ENCODE results near the gene ALKBH4.
A peak's percentile ranks its signal among the peaks of the same experiment; 100 is the strongest.
"Not testable (repeated sequence)": the region's sequence is repeated elsewhere in the genome, so short reads cannot be mapped to it uniquely, and the experiment has no call there.

Gene ALKBH4

GRCh38 chr7:102410123-102410522 is 54.5 kb downstream of the ALKBH4 start:
- H2AFZ ChIP-seq (ENCODE audit: low read length) = no peak overlapping the region
- no peak overlapping the region for H3K23ac ChIP-seq (ENCODE audit: low read depth, low read length, poor library complexity)
- H2BK120ac ChIP-seq (ENCODE audit: low read depth, low read length) = no peak overlapping the region
- no peak overlapping the region for H3K18ac ChIP-seq (ENCODE audit: low read length)
- H4K8ac ChIP-seq (ENCODE audit: low read depth, low read length) = no peak overlapping the region
- peaks cover 53 to 100% of the 10 kb centered on the region in 2 donors for H3K36me3 ChIP-seq (replicated peaks in 1 of 2; ENCODE audit: control insufficient read depth in 2 of 2, insufficient read depth in 2 of 2, low read length in 2 of 2)
- H2AK5ac ChIP-seq (ENCODE audit: low read depth, low read length) = no peak overlapping the region
- no peak for DNase-seq (ENCODE audit: low spot score)
- H3K9ac ChIP-seq (ENCODE audit: low read depth, low read length, poor library complexity) = peak overlapping the region; percentile 15
- no peaks in the 10 kb centered on the region for H3K27me3 ChIP-seq (ENCODE audit: control insufficient read depth in 3 of 3, insufficient read depth in 3 of 3, low read depth in 1 of 3, low read length in 3 of 3)
- H3K79me1 ChIP-seq (ENCODE audit: low read depth, low read length) = peaks cover 5% of the 10 kb centered on the region
- no peak overlapping the region for H2BK12ac ChIP-seq (ENCODE audit: low read length)
- no peak overlapping the region for H3K14ac ChIP-seq (ENCODE audit: low read length)
- WGBS, 2 donors (ENCODE audit: extremely low coverage in 2 of 2, insufficient read length in 2 of 2, insufficient replicate concordance in 1 of 2) = no CpG with 5 or more reads among the region's 6 CpGs
- H3K27ac ChIP-seq (replicated peaks; ENCODE audit: low read length) = no peak overlapping the region
- no peak overlapping the region for H4K91ac ChIP-seq (ENCODE audit: low read depth, low read length, poor library complexity)
- H3K4ac ChIP-seq (ENCODE audit: low read length) = no peak overlapping the region
- peaks cover 10 to 24% of the 10 kb centered on the region in 2 donors for H3K9me3 ChIP-seq (replicated peaks in 1 of 2; ENCODE audit: control insufficient read depth in 2 of 2, insufficient read depth in 1 of 2, low read depth in 1 of 2, low read length in 2 of 2)
- H3K4me2 ChIP-seq (ENCODE audit: insufficient read depth, low read length, poor library complexity, severe bottlenecking) = no peak overlapping the region
- no peak overlapping the region for H3K4me3 ChIP-seq (ENCODE audit: low read length in 2 of 2)
- H2BK5ac ChIP-seq (ENCODE audit: low read length) = no peak overlapping the region
- no peak overlapping the region for H2BK15ac ChIP-seq (ENCODE audit: low read length)
- no peaks in the 10 kb centered on the region for H3K4me1 ChIP-seq (ENCODE audit: control insufficient read depth in 2 of 2, insufficient read depth in 1 of 2, low read depth in 1 of 2, low read length in 2 of 2)

- H2AFZ ChIP-seq (ENCODE audit: low read length) = no peak overlapping the region
- H3K9me3 ChIP-seq (replicated peaks in 1 of 2; ENCODE audit: control insufficient read depth in 2 of 2, insufficient read depth in 1 of 2, low read depth in 1 of 2, low read length in 2 of 2) = peaks cover 10 to 24% of the 10 kb centered on the region in 2 donors
- no peak overlapping the region for H2BK15ac ChIP-seq (ENCODE audit: low read length)
- no peak overlapping the region for H3K18ac ChIP-seq (ENCODE audit: low read length)
- no peak overlapping the region for H2BK120ac ChIP-seq (ENCODE audit: low read depth, low read length)
- H2BK5ac ChIP-seq (ENCODE audit: low read length) = no peak overlapping the region
- H3K4me3 ChIP-seq (ENCODE audit: low read length in 2 of 2) = no peak overlapping the region
- H3K23ac ChIP-seq (ENCODE audit: low read depth, low read length, poor library complexity) = no peak overlapping the region
- no CpG with 5 or more reads among the region's 4 CpGs for WGBS, 2 donors (ENCODE audit: extremely low coverage in 2 of 2, insufficient read length in 2 of 2, insufficient replicate concordance in 1 of 2)
- peaks cover 52 to 99% of the 10 kb centered on the region in 2 donors for H3K36me3 ChIP-seq (replicated peaks in 1 of 2; ENCODE audit: control insufficient read depth in 2 of 2, insufficient read depth in 2 of 2, low read length in 2 of 2)
- H3K9ac ChIP-seq (ENCODE audit: low read depth, low read length, poor library complexity) = no peak overlapping the region
- no peak overlapping the region for H3K14ac ChIP-seq (ENCODE audit: low read length)
- H2BK12ac ChIP-seq (ENCODE audit: low read length) = no peak overlapping the region
- no peaks in the 10 kb centered on the region for H3K27me3 ChIP-seq (ENCODE audit: control insufficient read depth in 3 of 3, insufficient read depth in 3 of 3, low read depth in 1 of 3, low read length in 3 of 3)
- H4K8ac ChIP-seq (ENCODE audit: low read depth, low read length) = no peak overlapping the region
- no peaks in the 10 kb centered on the region for H3K4me1 ChIP-seq (ENCODE audit: control insufficient read depth in 2 of 2, insufficient read depth in 1 of 2, low read depth in 1 of 2, low read length in 2 of 2)
- no peak for DNase-seq (ENCODE audit: low spot score)
- H3K27ac ChIP-seq (replicated peaks; ENCODE audit: low read length) = no peak overlapping the region
- H3K4ac ChIP-seq (ENCODE audit: low read length) = no peak overlapping the region
- no peak overlapping the region for H2AK5ac ChIP-seq (ENCODE audit: low read depth, low read length)
- H3K79me1 ChIP-seq (ENCODE audit: low read depth, low read length) = peaks cover 5% of the 10 kb centered on the region
- no peak overlapping the region for H4K91ac ChIP-seq (ENCODE audit: low read depth, low read length, poor library complexity)
- no peak overlapping the region for H3K4me2 ChIP-seq (ENCODE audit: insufficient read depth, low read length, poor library complexity, severe bottlenecking)
These were observed 55.3 kb downstream of the ALKBH4 start for GRCh38 chr7:102409340-102409739.

- not testable (repeated sequence) for H3K9ac ChIP-seq (ENCODE audit: low read depth, low read length, poor library complexity); H3K27me3 ChIP-seq (ENCODE audit: control insufficient read depth in 3 of 3, insufficient read depth in 3 of 3, low read depth in 1 of 3, low read length in 3 of 3); H2AK5ac ChIP-seq (ENCODE audit: low read depth, low read length); H3K79me1 ChIP-seq (ENCODE audit: low read depth, low read length); H2BK15ac ChIP-seq (ENCODE audit: low read length); H3K18ac ChIP-seq (ENCODE audit: low read length); H3K23ac ChIP-seq (ENCODE audit: low read depth, low read length, poor library complexity); H3K4me2 ChIP-seq (ENCODE audit: insufficient read depth, low read length, poor library complexity, severe bottlenecking); H2BK12ac ChIP-seq (ENCODE audit: low read length); H3K4me1 ChIP-seq (ENCODE audit: control insufficient read depth in 2 of 2, insufficient read depth in 1 of 2, low read depth in 1 of 2, low read length in 2 of 2); H4K8ac ChIP-seq (ENCODE audit: low read depth, low read length); H4K91ac ChIP-seq (ENCODE audit: low read depth, low read length, poor library complexity); H2BK120ac ChIP-seq (ENCODE audit: low read depth, low read length); H3K4me3 ChIP-seq (ENCODE audit: low read length in 2 of 2); H2BK5ac ChIP-seq (ENCODE audit: low read length); H3K14ac ChIP-seq (ENCODE audit: low read length); H2AFZ ChIP-seq (ENCODE audit: low read length); H3K27ac ChIP-seq (replicated peaks; ENCODE audit: low read length); H3K4ac ChIP-seq (ENCODE audit: low read length); DNase-seq (ENCODE audit: low spot score)
- Histone ChIP-seq H3K36me3 (replicated peaks in 1 of 2; ENCODE audit: control insufficient read depth in 2 of 2, insufficient read depth in 2 of 2, low read length in 2 of 2) (peaks cover 53 to 99% of the 10 kb centered on the region in 2 donors), H3K9me3 (replicated peaks in 1 of 2; ENCODE audit: control insufficient read depth in 2 of 2, insufficient read depth in 1 of 2, low read depth in 1 of 2, low read length in 2 of 2) (peaks cover 10 to 24% of the 10 kb centered on the region in 2 donors)
- no CpG with 5 or more reads among the region's 6 CpGs for WGBS, 2 donors (ENCODE audit: extremely low coverage in 2 of 2, insufficient read length in 2 of 2, insufficient replicate concordance in 1 of 2)
These were observed 56.1 kb downstream of the ALKBH4 start for GRCh38 chr7:102408530-102408929.

- Histone ChIP-seq H2BK5ac (ENCODE audit: low read length) (no peak overlapping the region), H3K23ac (ENCODE audit: low read depth, low read length, poor library complexity) (no peak overlapping the region), H3K4ac (ENCODE audit: low read length) (no peak overlapping the region), H2BK120ac (ENCODE audit: low read depth, low read length) (no peak overlapping the region), H3K14ac (ENCODE audit: low read length) (no peak overlapping the region), H3K18ac (ENCODE audit: low read length) (no peak overlapping the region), H3K27ac (replicated peaks; ENCODE audit: low read length) (no peak overlapping the region), H2AFZ (ENCODE audit: low read length) (no peak overlapping the region), H4K8ac (ENCODE audit: low read depth, low read length) (no peak overlapping the region), H2BK12ac (ENCODE audit: low read length) (no peak overlapping the region), H3K9ac (ENCODE audit: low read depth, low read length, poor library complexity) (no peak overlapping the region), H3K4me2 (ENCODE audit: insufficient read depth, low read length, poor library complexity, severe bottlenecking) (no peak overlapping the region), H3K36me3 (replicated peaks in 1 of 2; ENCODE audit: control insufficient read depth in 2 of 2, insufficient read depth in 2 of 2, low read length in 2 of 2) (peaks cover 54 to 99% of the 10 kb centered on the region in 2 donors), H3K9me3 (replicated peaks in 1 of 2; ENCODE audit: control insufficient read depth in 2 of 2, insufficient read depth in 1 of 2, low read depth in 1 of 2, low read length in 2 of 2) (peaks cover 10 to 24% of the 10 kb centered on the region in 2 donors), H3K79me1 (ENCODE audit: low read depth, low read length) (peaks cover 5% of the 10 kb centered on the region), H2BK15ac (ENCODE audit: low read length) (no peak overlapping the region), H3K4me1 (ENCODE audit: control insufficient read depth in 2 of 2, insufficient read depth in 1 of 2, low read depth in 1 of 2, low read length in 2 of 2) (no peaks in the 10 kb centered on the region), H3K4me3 (ENCODE audit: low read length in 2 of 2) (no peak overlapping the region), H2AK5ac (ENCODE audit: low read depth, low read length) (no peak overlapping the region), H4K91ac (ENCODE audit: low read depth, low read length, poor library complexity) (no peak overlapping the region), H3K27me3 (ENCODE audit: control insufficient read depth in 3 of 3, insufficient read depth in 3 of 3, low read depth in 1 of 3, low read length in 3 of 3) (no peaks in the 10 kb centered on the region)
- no peak for DNase-seq (ENCODE audit: low spot score)
- no CpG with 5 or more reads among the region's 6 CpGs for whole genome bisulfite sequencing, 2 donors (ENCODE audit: extremely low coverage in 2 of 2, insufficient read length in 2 of 2, insufficient replicate concordance in 1 of 2)
These were observed 56.8 kb downstream of the ALKBH4 start for GRCh38 chr7:102407910-102408309.
